HG03558 (cell line): ENCODE measurements around the gene ZFYVE27.

Experiments
- ATAC-seq: cut with Tn5 transposase; IDR thresholded peaks from one replicate; pipeline ENCODE4 v1.9.1; 2021; ENCODE audit warnings: moderate number of reproducible peaks; ENCODE audit not compliant: unreplicated experiment; ENCODE audit errors: extremely low read depth

Gene ZFYVE27

DNA sequence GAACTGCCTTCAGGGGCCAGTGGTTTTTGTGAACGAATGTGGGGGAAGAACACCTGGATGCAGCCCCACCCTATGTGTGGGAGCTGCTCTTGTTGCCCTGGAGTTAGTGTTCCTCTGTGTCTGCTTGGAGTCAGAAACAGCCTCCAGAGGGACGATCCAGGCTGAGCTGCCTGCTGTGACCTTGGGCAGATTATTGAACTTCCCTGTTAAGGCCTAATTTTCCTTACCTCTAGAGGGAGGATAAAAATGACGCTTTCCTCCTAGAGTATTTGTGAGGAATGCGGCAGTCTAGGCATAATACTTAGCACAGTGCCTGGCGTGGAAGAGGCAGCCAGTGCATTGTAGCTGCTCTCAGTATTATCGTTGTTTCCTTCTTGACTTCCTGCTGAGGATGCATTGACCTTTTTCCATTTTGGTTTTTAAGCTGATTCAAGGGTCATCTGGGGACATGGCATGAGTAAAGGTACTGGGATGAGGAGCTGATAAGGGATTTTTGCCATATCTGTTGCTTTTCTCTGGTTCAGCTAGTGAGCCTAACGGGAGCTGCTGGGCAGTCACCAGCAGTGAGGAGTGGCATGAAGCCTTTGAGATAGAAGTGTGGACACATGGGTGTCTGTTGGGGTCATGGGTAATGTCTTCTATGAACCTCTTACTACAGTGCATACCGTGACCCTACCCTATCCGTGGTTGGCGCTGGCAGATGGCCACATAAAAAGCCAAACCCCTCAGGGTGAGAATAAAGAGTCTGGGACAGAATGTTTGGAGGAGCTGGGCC is 6.4 kb downstream of the ZFYVE27 start:
- no peak for ATAC-seq

- no peak for ATAC-seq
These were observed 7.6 kb downstream of the ZFYVE27 start for GRCh38 chr10:97744405-97745035.

- no peak for ATAC-seq
These were observed 10.6 kb downstream of the ZFYVE27 start for GRCh38 chr10:97747573-97747972.

- ATAC-seq = no peak
These were observed 11.2 kb downstream of the ZFYVE27 start for GRCh38 chr10:97748116-97748515.

GRCh38 chr10:97752956-97753355 is 16.0 kb downstream of the ZFYVE27 start:
- ATAC-seq = no peak

DNA sequence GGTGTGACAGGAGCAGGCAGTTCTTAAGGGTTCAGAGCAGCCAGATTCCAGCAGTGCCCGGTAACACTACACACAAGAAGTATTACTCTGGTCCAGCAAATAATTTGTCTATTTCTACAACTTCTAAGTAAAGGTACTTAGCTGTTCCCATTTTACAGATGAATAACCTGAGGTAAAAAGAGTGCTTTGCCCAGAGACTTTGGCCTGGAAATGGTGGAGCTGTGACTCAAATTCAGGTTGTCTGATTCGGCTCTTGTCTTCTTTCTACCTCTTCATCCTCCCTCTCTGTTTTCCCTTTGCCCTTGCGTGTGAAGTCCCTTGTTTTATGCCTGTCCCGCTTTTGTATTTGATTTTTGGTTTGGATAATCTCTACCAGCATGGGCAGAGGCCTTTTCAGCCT is 17.8 kb downstream of the ZFYVE27 start:
- no peak for ATAC-seq

DNA sequence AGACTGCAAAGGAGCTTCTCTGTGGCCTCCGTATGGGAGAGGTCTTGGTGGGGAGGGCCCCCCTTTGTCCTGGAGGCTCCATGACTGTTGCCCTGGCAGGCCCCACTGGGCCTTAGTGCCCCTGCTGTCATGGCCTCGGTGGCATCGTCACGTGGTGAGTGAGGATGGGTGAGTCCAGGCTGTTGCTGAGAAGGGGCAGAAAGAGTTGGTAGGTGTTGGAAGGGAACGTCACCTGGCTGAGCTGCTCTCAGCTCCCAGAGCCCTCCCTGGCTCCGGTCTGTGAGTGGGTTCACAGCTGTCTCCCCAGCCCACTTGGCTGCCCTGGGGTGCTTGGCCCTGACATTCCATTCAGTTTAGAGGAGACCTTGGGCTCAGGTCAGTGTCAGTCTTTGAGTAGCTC is 18.8 kb downstream of the ZFYVE27 start:
- no peak for ATAC-seq

DNA sequence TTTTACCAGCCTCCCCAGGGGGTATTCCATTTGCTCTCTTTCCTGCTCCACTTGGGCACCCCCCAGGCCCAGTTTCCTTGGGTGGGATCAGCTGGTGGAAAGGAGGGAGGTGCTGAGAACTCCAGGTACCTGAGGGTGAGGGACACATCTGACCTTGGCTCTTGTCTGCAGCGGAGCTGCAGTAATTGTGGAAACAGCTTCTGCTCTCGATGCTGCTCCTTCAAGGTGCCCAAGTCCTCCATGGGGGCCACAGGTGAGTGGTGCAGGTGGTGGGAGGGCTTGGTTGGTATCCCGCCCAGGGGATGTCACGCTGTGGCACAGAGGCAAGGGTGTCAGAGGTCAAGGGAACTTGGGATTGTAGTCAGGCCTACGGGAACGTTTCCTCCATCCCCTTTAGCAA is 20.5 kb downstream of the ZFYVE27 start:
- no peak for ATAC-seq

DNA sequence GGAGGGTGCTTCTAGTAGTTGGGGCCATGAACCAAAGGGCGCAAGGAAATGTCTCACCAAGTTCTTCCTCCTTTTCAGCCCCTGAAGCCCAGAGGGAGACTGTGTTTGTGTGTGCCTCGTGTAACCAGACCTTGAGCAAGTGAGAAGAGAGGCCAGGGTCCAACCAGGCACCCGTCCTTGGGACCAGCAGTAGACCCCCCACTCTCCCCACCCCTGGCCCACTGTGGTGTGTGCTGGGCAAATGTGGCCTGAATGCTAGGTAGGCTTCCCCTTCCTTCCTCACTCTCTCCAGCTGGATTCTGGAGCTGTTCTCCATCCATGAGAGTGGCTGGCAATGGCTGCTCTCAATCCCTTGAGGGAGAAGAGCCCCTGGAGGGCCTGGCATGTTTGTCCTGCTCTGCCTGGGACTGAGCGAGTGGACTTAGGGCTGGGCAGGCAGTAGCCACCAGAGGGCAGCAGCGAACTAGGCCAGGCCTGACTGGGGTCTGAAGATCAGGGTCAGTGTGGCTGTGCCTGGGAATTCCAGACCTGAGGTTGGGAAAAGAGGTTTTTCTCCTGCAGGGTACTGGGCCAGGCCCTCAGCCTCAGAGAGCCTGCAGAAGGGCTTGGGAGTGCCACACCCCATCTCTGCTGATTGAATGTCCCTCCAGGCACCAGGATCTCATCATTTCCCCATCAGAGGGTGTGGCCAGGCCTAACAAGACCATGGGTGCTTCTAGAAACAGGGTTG is 22.4 kb downstream of the ZFYVE27 start:
- ATAC-seq = no peak

DNA sequence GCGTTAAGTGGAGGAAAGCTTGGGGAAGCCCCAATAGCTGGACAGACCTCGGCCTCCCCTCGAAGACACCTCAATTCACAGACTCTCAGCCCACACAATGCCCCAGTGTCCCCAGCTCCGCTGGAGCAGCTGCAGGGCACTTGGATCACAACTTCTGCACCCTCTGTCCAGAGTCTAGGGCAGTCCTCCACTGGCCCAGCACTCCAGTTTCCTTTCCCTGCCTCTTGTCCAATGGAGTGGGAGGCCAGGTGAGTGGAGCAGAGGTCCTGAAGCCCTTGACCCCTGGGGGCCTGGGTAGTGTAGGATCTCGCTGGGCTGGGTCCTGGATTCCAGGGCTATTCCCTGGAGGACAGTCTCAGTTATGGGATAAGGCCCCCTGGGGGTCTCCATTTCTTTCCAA is 23.0 kb downstream of the ZFYVE27 start:
- ATAC-seq = no peak

- ATAC-seq = no peak
These were observed 23.7 kb downstream of the ZFYVE27 start for GRCh38 chr10:97760461-97761257.

GRCh38 chr10:97761331-97761865 is 24.5 kb downstream of the ZFYVE27 start:
- no peak for ATAC-seq

DNA sequence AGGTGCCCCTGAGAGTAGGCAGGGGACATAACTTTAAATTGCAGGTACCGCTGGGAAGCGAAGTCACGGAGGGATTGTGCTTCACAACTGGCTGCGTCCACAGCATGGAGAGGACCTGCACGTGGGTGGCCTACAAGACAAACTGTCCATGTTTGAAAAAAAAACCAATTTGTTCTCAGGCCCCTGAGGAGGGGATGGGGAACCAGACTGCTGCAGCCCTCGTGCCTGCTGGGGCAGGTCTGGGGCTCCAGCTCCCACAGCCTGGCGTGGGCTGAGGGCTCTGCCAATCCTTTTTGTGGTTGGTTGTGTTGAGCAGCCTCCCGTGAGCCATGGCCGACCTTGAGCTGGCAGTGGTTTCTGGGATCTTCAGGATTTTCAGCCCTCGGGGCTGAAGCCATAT is 25.1 kb downstream of the ZFYVE27 start:
- ATAC-seq = no peak

DNA sequence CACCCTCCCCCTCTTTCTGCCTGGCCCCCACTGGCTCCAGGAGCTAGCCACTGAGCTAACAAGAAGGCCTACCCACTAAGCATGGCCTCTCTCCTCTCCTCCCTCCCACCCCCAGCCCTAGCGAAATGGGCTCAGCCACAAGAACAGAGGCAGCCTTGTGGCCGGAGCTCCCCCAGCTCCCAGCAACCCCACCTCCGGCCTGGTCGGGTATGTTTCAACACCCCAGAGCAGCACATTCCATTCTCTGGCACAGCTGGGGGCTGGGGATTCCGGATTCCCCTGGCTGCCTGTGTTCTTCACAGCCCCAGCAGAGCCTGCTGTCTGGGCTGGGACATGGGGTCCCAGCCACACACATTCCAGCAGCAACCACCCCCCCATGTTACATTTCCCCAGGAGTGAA is 25.9 kb downstream of the ZFYVE27 start:
- no peak for ATAC-seq

- ATAC-seq = no peak
These were observed 26.5 kb downstream of the ZFYVE27 start for GRCh38 chr10:97763411-97763810.

DNA sequence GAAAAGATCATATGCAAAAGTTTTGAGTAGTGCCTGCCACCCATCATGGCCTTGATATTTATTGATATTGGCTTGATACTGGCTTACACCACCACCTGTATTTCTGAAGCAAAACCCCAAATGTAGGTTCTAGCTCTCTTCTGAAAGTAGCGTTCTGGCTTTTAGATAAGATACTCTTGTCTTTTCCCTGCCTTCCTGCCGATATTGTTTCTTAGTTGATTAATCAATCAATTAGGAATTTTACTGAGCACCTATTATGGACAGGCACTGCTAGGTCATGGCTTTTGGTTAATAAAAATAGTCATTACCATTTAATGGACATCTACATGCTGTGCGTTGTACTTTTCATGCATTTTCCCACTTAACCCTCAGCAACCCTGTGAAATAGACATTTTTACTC is 27.0 kb downstream of the ZFYVE27 start:
- ATAC-seq = no peak

GRCh38 chr10:97764519-97764931 is 27.6 kb downstream of the ZFYVE27 start:
- ATAC-seq = no peak

DNA sequence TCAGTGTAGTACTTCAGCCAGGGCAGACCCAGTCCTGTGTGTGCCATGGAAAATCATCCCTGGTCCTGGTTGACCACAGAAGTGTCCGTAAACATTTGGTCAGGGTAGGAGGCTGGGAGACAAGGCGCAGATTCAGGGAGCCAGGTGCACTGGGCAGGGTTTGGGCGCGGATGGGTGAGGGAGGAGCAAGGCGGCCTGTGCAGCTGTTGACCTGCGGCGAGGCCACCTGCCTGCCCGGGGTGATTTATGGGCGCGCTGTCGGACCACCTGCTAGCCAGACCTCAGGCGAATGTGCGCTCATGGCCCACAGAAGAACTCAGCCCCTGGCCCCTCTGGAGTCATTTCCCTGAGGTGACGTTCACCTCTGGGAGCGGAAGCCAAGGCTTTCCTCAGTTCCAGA is 28.3 kb downstream of the ZFYVE27 start:
- ATAC-seq = no peak

GRCh38 chr10:97766106-97766810 is 29.3 kb downstream of the ZFYVE27 start:
- ATAC-seq = no peak
